Suppressor macrophage treated with lipopolysaccharide for 1 hour (primary cell): Measurements from ENCODE around the gene SLC7A14.

Source experiments
- DNase-seq, 3 donors: peaks; one replicate each; pipeline ENCODE4 v3.0.0-alpha.2; 2020 to 2022

Gene SLC7A14

GRCh38 chr3:170467007-170467406, 118.9 kb downstream of the SLC7A14 start:
- no peak for DNase-seq

GRCh38 chr3:170465955-170466354, 119.9 kb downstream of the SLC7A14 start:
- no peak for DNase-seq

GRCh38 chr3:170463011-170463410, 122.9 kb downstream of the SLC7A14 start:
- no peak for DNase-seq

GRCh38 chr3:170458285-170458684, 127.6 kb downstream of the SLC7A14 start:
- DNase-seq: no peak

- no peak for DNase-seq
Measured at GRCh38 chr3:170454509-170454908, 131.4 kb downstream of the SLC7A14 start.

- no peak for DNase-seq
Measured at GRCh38 chr3:170450039-170450438, 135.8 kb downstream of the SLC7A14 start.

GRCh38 chr3:170448584-170448983, 137.3 kb downstream of the SLC7A14 start:
- peak in 1 of 3 donors; percentile 5 for DNase-seq

GRCh38 chr3:170443457-170443856, 142.4 kb downstream of the SLC7A14 start:
- DNase-seq: no peak

- DNase-seq: no peak
Measured at GRCh38 chr3:170442947-170443346, 142.9 kb downstream of the SLC7A14 start.

- no peak for DNase-seq
Measured at GRCh38 chr3:170441412-170441811, 144.5 kb downstream of the SLC7A14 start.

GRCh38 chr3:170440344-170440743, 145.5 kb downstream of the SLC7A14 start:
- DNase-seq: peak; percentile 8 to 27 (median 22)

GRCh38 chr3:170438836-170439235, 147.0 kb downstream of the SLC7A14 start:
- no peak for DNase-seq

- DNase-seq: no peak
Measured at GRCh38 chr3:170437696-170438407, 148.0 kb downstream of the SLC7A14 start.

GRCh38 chr3:170437176-170437575, 148.7 kb downstream of the SLC7A14 start:
- no peak for DNase-seq

- DNase-seq: no peak
Measured at GRCh38 chr3:170436697-170437096, 149.2 kb downstream of the SLC7A14 start.

- no peak for DNase-seq
Measured at GRCh38 chr3:170432416-170432815, 153.5 kb downstream of the SLC7A14 start.

- DNase-seq: no peak
Measured at GRCh38 chr3:170431054-170431453, 154.8 kb downstream of the SLC7A14 start.

- DNase-seq: no peak
Measured at GRCh38 chr3:170429050-170429449, 156.8 kb downstream of the SLC7A14 start.

GRCh38 chr3:170428095-170428494, 157.8 kb downstream of the SLC7A14 start:
- DNase-seq: no peak

GRCh38 chr3:170426240-170426797, 159.6 kb downstream of the SLC7A14 start:
- DNase-seq: no peak

GRCh38 chr3:170425491-170426239, 160.2 kb downstream of the SLC7A14 start:
- no peak for DNase-seq

GRCh38 chr3:170424879-170425278, 161.0 kb downstream of the SLC7A14 start:
- no peak for DNase-seq

GRCh38 chr3:170423001-170423615, 162.8 kb downstream of the SLC7A14 start:
- no peak for DNase-seq

GRCh38 chr3:170421758-170422157, 164.1 kb downstream of the SLC7A14 start:
- no peak for DNase-seq
